HK-2 (cell line): Measurements from ENCODE around the gene DLX5.
"Not testable (repeated sequence)": the region's sequence is repeated elsewhere in the genome, so short reads cannot be mapped to it uniquely, and the experiment has no call there.

Experiments used
- DNase-seq: peaks from one replicate; pipeline ENCODE4 v3.0.0-alpha.2; 2018; ENCODE audit not compliant: unreplicated experiment

The DLX5 gene

GRCh38 chr7:97024209-97025129 is at the start of gene DLX5:
DLX5 (minus strand) TSS chr7:97024831; CDS start chr7:97024623, 208 bp downstream.
- no peak for DNase-seq

DNA sequence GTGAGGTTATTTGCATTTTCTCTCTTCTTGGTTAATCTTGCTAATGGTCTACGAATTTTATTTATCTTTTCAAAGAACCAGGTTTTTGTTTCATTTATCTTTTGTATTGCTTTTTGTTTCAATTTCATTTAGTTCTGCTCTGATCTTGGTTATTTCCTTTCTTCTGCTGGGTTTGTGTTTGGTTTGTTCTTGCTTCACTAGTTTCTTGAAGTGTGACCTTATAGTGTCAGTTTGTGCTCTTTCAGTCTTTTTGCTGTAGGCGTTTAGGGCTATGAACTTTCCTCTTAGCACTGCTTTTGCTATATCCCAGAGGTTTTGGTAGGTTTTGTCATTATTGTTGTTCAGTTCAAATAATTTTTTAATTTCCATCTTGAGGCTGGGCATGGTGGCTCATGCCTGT is 47.4 kb upstream of the DLX5 start:
- not testable (repeated sequence) for DNase-seq

GRCh38 chr7:97064972-97065587 is 40.4 kb upstream of the DLX5 start:
- no peak for DNase-seq

GRCh38 chr7:97064020-97064419 is 39.4 kb upstream of the DLX5 start:
- DNase-seq: no peak

DNA sequence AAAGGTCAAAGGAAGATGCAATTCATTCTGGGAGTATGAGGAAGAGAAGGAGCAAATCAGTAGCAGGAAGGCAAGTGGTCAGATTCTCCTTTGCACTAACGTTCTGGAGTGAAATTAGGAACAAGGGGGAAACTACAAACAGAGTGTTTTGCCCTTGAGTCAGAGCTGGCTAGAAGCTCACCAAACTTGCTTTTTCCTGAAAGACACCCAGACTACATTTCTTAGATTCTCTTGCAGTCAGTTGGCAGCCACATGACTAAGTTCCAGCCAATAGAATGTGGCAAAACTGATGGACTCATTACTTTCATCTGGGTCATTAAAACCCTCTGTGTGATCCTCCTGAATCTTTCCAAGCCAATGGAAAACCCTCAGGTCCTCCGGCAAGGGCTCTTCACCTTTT is 18.6 kb upstream of the DLX5 start:
- no peak for DNase-seq

DNA sequence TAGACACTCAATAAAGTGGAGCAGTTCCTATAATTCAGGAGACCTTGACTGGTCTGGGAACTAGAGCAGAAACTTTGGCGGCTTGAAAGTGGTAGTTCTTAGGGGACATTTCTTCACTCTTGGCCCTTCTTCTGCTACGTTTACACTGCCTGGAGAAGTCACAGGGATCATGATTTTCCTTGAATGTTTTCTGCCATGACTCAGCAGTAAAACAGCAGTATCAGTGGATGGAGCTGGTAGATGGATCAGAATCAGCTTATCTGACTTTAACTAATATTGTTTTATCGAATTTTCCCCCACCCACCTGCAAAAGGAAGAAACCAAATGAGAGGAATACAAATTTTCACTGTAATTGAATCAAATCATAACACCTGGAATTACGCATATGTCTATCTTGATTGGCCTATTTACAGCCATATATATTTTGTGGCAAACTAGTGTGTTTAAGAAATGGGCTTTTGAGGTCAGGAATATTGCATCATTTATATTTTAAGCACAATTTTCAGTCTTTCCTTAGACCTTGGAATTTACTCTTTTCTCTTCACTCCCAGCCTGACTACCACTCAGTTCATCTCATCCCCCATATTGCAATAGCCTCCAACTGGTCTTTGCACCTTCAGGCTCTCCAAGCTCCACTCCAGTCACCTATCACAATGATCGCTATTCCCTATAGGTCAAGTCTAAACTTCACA is 14.9 kb upstream of the DLX5 start:
- no peak for DNase-seq

DNA sequence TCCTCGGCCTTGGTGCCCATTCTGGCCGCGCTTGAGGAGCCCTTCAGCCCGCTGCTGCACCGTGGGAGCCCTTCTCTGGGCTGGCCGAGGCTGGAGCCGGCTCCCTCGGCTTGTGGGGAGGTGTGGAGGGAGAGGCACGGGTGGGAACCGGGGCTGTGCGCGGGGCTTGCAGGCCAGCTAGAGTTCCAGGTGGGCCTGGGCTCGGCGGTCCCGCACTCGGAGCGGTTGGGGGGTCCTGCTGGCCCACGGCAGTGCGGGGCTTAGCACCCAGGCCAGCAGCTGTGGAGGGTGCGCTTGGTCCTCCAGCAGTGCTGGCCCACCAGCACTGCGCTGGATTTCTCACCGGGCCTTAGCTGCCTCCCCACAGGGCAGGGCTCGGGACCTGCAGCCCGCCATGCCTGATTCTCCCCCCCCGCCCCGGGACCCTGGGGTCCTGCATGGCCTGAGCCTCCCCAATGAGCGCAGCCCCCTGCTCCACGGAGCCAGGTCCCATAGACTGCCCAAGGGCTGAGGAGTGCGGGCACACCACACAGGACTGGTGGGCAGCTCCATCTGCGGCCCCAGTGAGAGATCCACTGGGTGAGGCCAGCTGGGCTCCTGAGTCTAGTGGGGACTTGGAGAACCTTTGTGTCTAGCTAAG is 9.7 kb upstream of the DLX5 start:
- not testable (repeated sequence) for DNase-seq

- peak; percentile 70 for DNase-seq
These were observed 3.0 kb upstream of the DLX5 start for GRCh38 chr7:97027427-97028234.

GRCh38 chr7:97026715-97027426 is 2.2 kb upstream of the DLX5 start:
- no peak for DNase-seq

- DNase-seq: no peak
These were observed 1.5 kb upstream of the DLX5 start for GRCh38 chr7:97025983-97026714.

DNA sequence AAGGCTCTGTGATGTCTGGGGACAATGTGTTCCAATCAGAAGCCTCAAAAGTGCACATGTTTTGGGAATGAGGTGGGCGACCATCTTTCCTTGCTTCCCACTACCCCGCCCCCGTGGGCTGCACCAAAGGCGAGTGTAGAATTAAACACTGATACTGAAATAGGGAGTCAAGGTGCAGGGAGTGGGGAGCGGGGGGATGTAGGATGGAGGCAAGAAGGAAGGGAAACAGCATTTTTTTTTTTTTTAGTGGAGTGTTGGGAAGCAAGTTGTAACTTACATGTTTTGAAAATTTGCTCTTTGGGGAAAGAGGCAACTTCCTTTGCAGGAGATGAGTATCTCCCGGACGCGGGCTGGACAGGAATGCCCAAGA is 484 bp upstream of the DLX5 start:
- DNase-seq: no peak

DNA sequence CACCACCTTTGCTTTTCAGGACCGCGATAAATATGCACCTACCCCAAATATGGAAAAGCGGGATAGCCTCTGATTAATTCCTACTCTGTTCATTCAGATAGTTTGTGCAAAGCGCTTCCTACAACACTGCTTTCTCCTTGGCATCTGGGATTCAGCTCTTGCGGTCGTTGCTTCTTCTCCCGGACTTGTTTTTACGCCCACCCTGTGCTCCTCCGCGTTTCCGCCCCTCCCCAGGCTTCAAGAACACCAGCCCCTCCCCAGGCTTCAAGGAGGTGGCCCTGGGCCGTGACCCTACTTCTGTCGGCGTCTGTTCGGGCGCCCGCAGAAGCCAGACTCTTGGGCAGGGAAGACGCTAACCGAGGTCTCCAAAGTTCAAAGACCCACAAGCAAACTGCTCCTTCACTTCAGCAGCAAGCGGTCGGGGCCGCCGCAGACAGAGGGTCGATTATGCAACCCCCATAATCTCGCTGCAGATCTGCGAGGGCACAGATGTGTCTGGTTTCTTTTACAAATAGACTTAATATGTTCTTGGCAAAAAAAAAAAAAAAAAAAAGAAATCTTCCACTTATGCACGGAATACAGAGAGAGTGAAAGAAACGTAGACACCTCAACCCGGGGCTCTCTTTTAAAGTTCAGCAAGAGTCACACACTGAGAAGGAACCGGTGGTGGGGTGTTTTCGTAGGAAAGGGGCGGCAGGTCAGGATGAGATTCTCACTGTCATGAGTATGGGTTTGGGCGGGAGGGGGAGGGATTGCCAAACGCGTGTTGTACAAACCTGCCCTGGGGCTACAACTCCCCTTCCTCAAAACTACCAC is 1.9 kb downstream of the DLX5 start:
- DNase-seq: no peak

- no peak for DNase-seq
These were observed 2.7 kb downstream of the DLX5 start for GRCh38 chr7:97021747-97022490.

DNA sequence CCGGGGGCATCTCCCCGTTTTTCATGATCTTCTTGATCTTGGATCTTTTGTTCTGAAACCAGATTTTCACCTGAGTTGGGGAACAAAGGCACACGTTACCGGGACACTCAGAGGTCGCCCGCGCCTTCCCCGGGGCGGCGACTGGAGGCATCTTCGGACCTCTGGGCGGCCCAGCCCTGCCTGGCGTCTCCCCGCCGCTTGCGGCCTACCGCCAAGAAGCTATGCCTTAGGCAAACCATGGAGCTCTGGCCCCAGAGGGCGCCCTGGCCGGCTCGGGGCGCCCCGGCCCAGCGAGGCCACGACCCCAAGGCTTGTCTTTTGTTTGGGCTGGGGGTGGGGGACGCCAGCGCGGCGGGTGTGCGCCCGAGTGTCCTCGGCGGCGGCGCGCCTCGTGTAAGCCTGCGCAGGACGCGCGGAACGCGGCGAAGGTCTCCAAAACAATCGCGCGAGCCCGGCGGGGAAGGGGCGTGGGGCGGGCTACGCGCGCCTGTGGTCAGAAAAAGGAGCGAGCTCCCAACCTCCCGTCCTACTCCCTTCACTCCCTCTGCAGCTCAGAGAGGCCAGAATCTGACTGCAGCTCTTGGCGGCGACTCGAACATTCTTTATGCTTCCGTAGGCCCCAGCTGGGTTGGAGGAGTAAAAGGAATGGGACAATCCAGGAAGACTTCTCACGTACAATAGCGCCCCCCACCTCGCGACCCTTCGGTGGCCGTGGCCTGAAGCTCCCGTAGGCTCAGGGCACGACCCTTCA is 3.5 kb downstream of the DLX5 start:
- DNase-seq: no peak

DNA sequence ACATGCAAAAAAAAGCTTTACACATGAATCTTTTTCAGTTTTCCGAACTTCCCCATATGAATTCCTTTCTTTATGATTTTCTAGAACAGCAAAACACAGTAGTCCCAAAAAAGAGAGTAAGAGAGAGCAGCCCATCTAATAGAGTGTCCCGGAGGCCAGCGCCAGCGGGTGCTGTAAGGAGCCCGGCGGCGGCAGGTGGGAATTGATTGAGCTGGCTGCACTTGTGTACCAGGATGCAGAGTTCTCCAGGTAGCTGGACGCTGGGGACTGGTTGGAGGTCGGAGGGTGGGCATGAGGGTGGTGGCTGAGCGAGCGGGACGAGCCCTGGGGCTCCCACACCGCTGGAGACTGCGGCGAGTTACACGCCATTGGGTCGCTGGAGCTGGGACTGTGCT is 4.0 kb downstream of the DLX5 start:
- DNase-seq: no peak

- no peak for DNase-seq
These were observed 4.9 kb downstream of the DLX5 start for GRCh38 chr7:97019710-97020225.

DNA sequence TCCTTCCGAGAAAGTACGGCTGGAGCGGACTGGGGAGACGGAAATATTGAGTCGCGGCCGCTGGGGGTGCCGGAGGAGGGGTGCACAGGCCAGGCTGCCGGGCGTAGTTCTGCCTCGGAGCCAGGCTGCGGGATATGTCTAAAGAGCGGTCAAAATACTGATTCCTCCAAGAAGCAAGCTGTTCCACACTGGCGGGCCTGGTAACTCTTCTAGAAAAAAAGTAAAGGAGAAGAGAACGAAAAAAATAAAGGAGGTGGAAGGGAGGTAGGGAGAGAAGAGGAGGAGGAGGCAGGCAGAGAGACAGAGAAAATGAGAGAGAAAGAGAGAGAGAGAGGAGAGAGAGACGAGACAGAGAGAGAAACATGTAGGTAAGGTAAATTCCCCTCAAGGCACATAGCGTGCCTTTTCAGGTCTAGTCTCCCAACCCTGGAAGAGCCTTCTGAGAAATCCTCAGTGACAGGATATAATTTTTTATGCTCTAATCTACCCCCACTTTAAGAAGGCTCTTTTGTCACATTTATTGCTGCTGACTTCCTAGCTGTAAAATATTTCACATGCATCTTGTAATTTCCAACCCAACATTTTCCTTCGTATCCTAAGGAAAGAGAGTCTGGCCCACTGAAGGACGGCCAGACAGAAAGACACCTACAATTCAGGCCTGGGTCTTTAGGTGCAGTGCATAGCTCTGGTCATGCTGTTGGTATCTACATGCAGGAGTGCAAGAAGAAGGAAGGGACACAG is 5.7 kb downstream of the DLX5 start:
- no peak for DNase-seq
